K562 (cell line): Measurements from ENCODE around the gene SLC25A51. TPM values are rescaled to one million over a fixed set of nuclear protein-coding genes. Genes with fewer than 3 reads are reported as not detected.

Source experiments
- ATAC-seq: fragments of 200-7000 bp; cut with Tn5 transposase; 3 replicates; pipeline ENCODE4 v1.9.1; 2020; ENCODE audit warnings: moderate library complexity
- BruUV-seq: library from RNA; stranded (reverse); fragments of 400-500 nt; replicated peaks from 2 replicates; lab custom pipeline; 2021; lab: Mats Ljungman, UMichigan
- CTCF ChIA-PET: fragments of 300-600 bp; formaldehyde crosslinking; extraction: SDS; loops from one replicate; lab custom pipeline; 2021; ENCODE audit warnings: low intra/inter-chr PET ratio; lab: Yijun Ruan, JAX
- POLR2A ChIA-PET: fragments of 300-600, 350-650 bp; sonication (Branson Sonifier 250); formaldehyde crosslinking; extraction: SDS; loops from one replicate; lab custom pipeline; 2021; ENCODE audit warnings: antibody characterized with exemption, inconsistent platforms; lab: Yijun Ruan, JAX
- DNase-seq, 4 experiments: peaks; one replicate each; pipeline versions ENCODE4 v3.0.0 to v3.0.0-alpha.2; 2011 to 2018; ENCODE audit warnings: low spot score in 3 of 4, mixed read lengths in 3 of 4; ENCODE audit errors: extremely low read depth in 1 of 4
- FAIRE-seq: peaks from 2 replicates; lab custom pipeline; 2011; peaks lifted over from hg19 to GRCh38; lab: Jason Lieb, UNC
- H2AFZ ChIP-seq: 2 replicates; pipeline ENCODE4 v1.6.0; 2011; ENCODE audit warnings: low read depth, low read length, control low read depth, inconsistent platforms
- H3K27ac ChIP-seq: fragments of 200-600 bp; 3 replicates; pipeline ENCODE4 v1.8.0; 2011; ENCODE audit warnings: low read depth, mild to moderate bottlenecking, control low read depth, inconsistent platforms, low read length, moderate library complexity, mixed read lengths; ENCODE audit errors: extremely low read depth
- H3K27me3 ChIP-seq, 2 experiments: fragments of 300-600 bp in 1 of 2; 2 replicates in 1 of 2; 3 replicates in 1 of 2; pipeline versions ENCODE4 v1.6.0 to v1.8.0; 2011; ENCODE audit warnings: inconsistent platforms in 2 of 2, low read length in 2 of 2, mild to moderate bottlenecking in 1 of 2, mixed read lengths in 1 of 2, moderate library complexity in 1 of 2; ENCODE audit not compliant: control insufficient read depth in 2 of 2, insufficient read depth in 2 of 2
- H3K36me3 ChIP-seq: fragments of 300-600 bp; 3 replicates; pipeline ENCODE4 v1.8.0; 2011; ENCODE audit warnings: mild to moderate bottlenecking, low read length, inconsistent platforms; ENCODE audit not compliant: control insufficient read depth, insufficient read depth
- H3K4me1 ChIP-seq, 2 experiments: fragments of 200-600 bp in 1 of 2; replicated peaks in 1 of 2; 2 replicates in 1 of 2; 3 replicates in 1 of 2; pipeline versions ENCODE4 v1.5.1 to v1.8.0; 2011; ENCODE audit warnings: inconsistent platforms in 2 of 2, low read length in 2 of 2, mild to moderate bottlenecking in 1 of 2, mixed read lengths in 1 of 2, moderate library complexity in 1 of 2; ENCODE audit not compliant: control insufficient read depth in 2 of 2, insufficient read depth in 2 of 2
- H3K4me2 ChIP-seq: 2 replicates; pipeline ENCODE4 v1.6.1; 2011; ENCODE audit warnings: low read length, control low read depth, inconsistent platforms, mixed read lengths; ENCODE audit not compliant: insufficient read depth
- H3K4me3 ChIP-seq: fragments of 200-600 bp; sonication (generic), shearing (Covaris generic); 2 replicates; pipeline ENCODE4 v1.5.1; 2016; ENCODE audit warnings: control low read depth, inconsistent platforms
- H3K79me2 ChIP-seq: fragments of 200-600 bp; 3 replicates; pipeline ENCODE4 v1.8.0; 2011; ENCODE audit warnings: low read length, inconsistent platforms; ENCODE audit not compliant: control insufficient read depth, insufficient read depth
- H3K9ac ChIP-seq, 2 experiments: 2 replicates each; pipeline versions ENCODE4 v1.6.0 to v1.6.1; 2011; ENCODE audit warnings: low read depth in 2 of 2, low read length in 2 of 2, control low read depth in 1 of 2, inconsistent platforms in 1 of 2, mild to moderate bottlenecking in 1 of 2, mixed read lengths in 1 of 2; ENCODE audit not compliant: insufficient read depth in 1 of 2
- H3K9me1 ChIP-seq: one replicate; pipeline ENCODE4 v1.6.0; 2011; ENCODE audit warnings: inconsistent platforms, mild to moderate bottlenecking, low read length, moderate library complexity; ENCODE audit not compliant: control insufficient read depth, insufficient read depth
- H3K9me3 ChIP-seq: replicated peaks from 2 replicates; pipeline ENCODE4 v1.5.1; 2011; ENCODE audit warnings: low read depth, low read length, inconsistent platforms; ENCODE audit not compliant: control insufficient read depth, insufficient read depth
- H4K20me1 ChIP-seq: replicated peaks from 2 replicates; pipeline ENCODE4 v1.6.1; 2011; ENCODE audit warnings: low read length, inconsistent platforms, mixed read lengths; ENCODE audit not compliant: control insufficient read depth, insufficient read depth
- C11orf30 ChIP-seq: fragments of 450-650 bp; IDR thresholded peaks from 2 replicates; pipeline ENCODE4 v1.6.1; 2016; ENCODE audit warnings: low read depth, mild to moderate bottlenecking
- CCAR2 ChIP-seq: fragments of 200-400 bp; formaldehyde crosslinking; IDR thresholded peaks from 2 replicates; pipeline ENCODE4 v1.6.1; 2017; ENCODE audit warnings: mild to moderate bottlenecking, low read depth, low read length
- FOXP1 ChIP-seq: sonication (generic); formaldehyde crosslinking; IDR thresholded peaks from 2 replicates; pipeline ENCODE4 v1.8.0; 2022; ENCODE audit warnings: mild to moderate bottlenecking, missing genetic modification reagents
- GTF2E2 ChIP-seq: fragments of 200-800 bp; sonication (Bioruptor generic); IDR thresholded peaks from 2 replicates; pipeline ENCODE4 v1.6.1; 2016; ENCODE audit warnings: missing genetic modification characterization, missing compliant biosample characterization
- JUND ChIP-seq, 2 experiments: IDR thresholded peaks; 2 replicates in 1 of 2; 3 replicates in 1 of 2; pipeline ENCODE4 v1.6.1; 2011; ENCODE audit warnings: borderline replicate concordance in 2 of 2, low read depth in 2 of 2, low read length in 2 of 2, improper control_type of control experiment in 1 of 2, missing biosample characterization in 1 of 2, missing genetic modification characterization in 1 of 2, missing genetic modification reagents in 1 of 2
- MCM5 ChIP-seq: fragments of 450-650 bp; IDR thresholded peaks from 2 replicates; pipeline ENCODE4 v1.6.1; 2016; ENCODE audit warnings: low read depth
- OTX1 ChIP-seq: fragments of 450-650 bp; formaldehyde crosslinking; IDR thresholded peaks from 2 replicates; pipeline ENCODE4 v1.4.0; 2022; ENCODE audit warnings: mild to moderate bottlenecking
- SIN3A ChIP-seq, 2 experiments: fragments of 150-350 bp in 1 of 2; IDR thresholded peaks; 2 replicates each; pipeline ENCODE4 v1.6.1; 2011 to 2016; ENCODE audit warnings: borderline replicate concordance in 2 of 2, low read depth in 2 of 2, low read length in 2 of 2, mild to moderate bottlenecking in 2 of 2, moderate library complexity in 2 of 2; ENCODE audit not compliant: control insufficient read depth in 1 of 2
- SMARCA5 ChIP-seq: fragments of 450-650 bp; IDR thresholded peaks from 2 replicates; pipeline ENCODE4 v1.6.1; 2016
- ZFX ChIP-seq: sonication (generic); formaldehyde crosslinking; IDR thresholded peaks from 2 replicates; pipeline ENCODE4 v1.8.0; 2022; ENCODE audit warnings: mild to moderate bottlenecking, missing genetic modification reagents, moderate library complexity
- ZNF445 ChIP-seq: fragments of 250-450 bp; sonication (Bioruptor Pico); IDR thresholded peaks from 2 replicates; pipeline ENCODE4 v1.4.0; 2020; ENCODE audit warnings: low read depth, mild to moderate bottlenecking, moderate library complexity
- ZNF76 ChIP-seq: fragments of 250-450 bp; sonication (Bioruptor Pico); IDR thresholded peaks from 2 replicates; pipeline ENCODE4 v1.4.0; 2020; ENCODE audit warnings: mild to moderate bottlenecking, moderate library complexity, borderline replicate concordance
- WGBS: fragments of 100-300 bp; shearing (Covaris generic); methylation state at CpG from one replicate; pipeline ENCODE4 v1.1.6; 2016; ENCODE audit warnings: low coverage, mixed read lengths; ENCODE audit not compliant: insufficient coverage; ENCODE audit errors: missing lambda C conversion rate; 5-methylcytosine and 5-hydroxymethylcytosine counted together
- in situ Hi-C: fragments of 300-500 bp; cut with MboI; formaldehyde crosslinking; loops from 4 replicates; pipeline ENCODE4 v1.15.0; 2018; ENCODE audit warnings: inconsistent platforms, mixed read lengths
- intact Hi-C: fragments of 100-400 bp; cut with micrococcal nuclease; formaldehyde crosslinking; loops from 2 replicates; pipeline ENCODE4 v1.14.2; 2022
- polyA plus RNA-seq, 8 experiments: library from polyadenylated mRNA; depleted of rRNA in 4 of 8; stranded (reverse) in 5 of 8; unstranded in 3 of 8; fragments of >200 nt; fragmentation: Nextera tagmentation in 2 of 8; fragmentation: Illumina TruSeq in 1 of 8; extraction: Ambion mirVana in 2 of 8; extraction: Trizol in 1 of 8; gene quantifications; 2 replicates each; pipeline versions ENCODE4 v1.2.1 to v1.2.3, GENCODE V29; 2011 to 2014; ENCODE audit warnings: inconsistent platforms in 1 of 8, missing spikeins in 1 of 8
- total RNA-seq, 7 experiments: library from RNA; depleted of rRNA in 6 of 7; stranded (reverse); fragments of >200 nt in 6 of 7; fragmentation: Illumina TruSeq in 2 of 7; extraction: Trizol in 2 of 7; gene quantifications; 2 replicates each; pipeline versions ENCODE4 v1.2.1 to v1.2.3, GENCODE V29; 2011 to 2021; ENCODE audit warnings: low replicate concordance in 1 of 7
- TF ChIP-seq, protein P1 (sequence below): fragments of 450-650 bp; formaldehyde crosslinking; IDR thresholded peaks from 2 replicates; pipeline ENCODE4 v1.4.0; 2020; ENCODE audit warnings: mild to moderate bottlenecking, mixed read lengths
- TF ChIP-seq, protein P2 (sequence below), 2 experiments: fragments of 450-650 bp in 1 of 2; sonication (generic) in 1 of 2; formaldehyde crosslinking in 1 of 2; IDR thresholded peaks in 1 of 2; conservative IDR thresholded peaks in 1 of 2; 2 replicates each; pipeline versions ENCODE4 v1.6.1 to v1.8.1; 2016 to 2023; ENCODE audit warnings: mild to moderate bottlenecking in 2 of 2, moderate library complexity in 2 of 2, inconsistent platforms in 1 of 2, missing genetic modification reagents in 1 of 2

Gene SLC25A51
- total and polyA plus RNA-seq, 9 of the 15 experiments (the other 6 are each of a cell fraction or from before 2014, with no cell fraction given): 9.1 to 40.7 (median 24.5) TPM

DNA sequence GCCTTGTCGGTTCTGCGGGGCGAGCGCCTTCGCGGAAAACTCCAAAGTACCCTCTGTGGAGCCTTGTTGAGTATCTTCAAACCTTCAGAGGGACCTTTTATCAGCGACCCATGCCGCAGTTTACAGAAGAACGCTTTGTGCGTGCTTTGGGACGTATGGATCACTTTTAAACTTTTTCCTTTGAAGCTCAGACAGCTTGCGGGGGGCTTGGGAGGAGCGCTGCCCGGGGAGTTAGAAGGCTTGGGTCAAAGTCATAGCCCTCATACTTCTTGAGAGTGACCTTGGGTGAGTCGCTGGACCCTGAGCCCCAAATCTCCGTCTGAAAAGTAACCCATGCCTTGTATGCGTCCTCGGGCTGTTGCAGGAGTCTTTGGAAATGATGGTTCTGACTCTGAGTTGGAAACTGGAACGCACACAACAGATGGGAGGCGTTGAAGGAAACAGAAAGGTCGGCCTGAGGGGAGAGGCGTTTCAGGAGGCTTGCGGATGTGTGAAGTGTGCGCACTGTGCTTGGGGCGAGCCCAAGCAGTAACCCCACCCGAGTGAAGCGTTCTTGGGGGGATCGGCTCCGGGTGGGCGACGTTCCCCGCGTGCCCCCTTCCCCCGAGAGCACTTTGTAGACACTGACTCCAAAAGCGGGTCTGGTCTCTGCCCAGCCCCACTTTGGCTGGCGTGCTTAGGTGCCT lies 661 bp upstream of the SLC25A51 start (continued):
- TF ChIP-seq FOXP1 (CRISPR knock-in tag): 0 out of 2 replicates have a peak, but pooled peaks have one; percentile 15
- 0 out of 2 replicates have a peak, but pooled peaks have one; percentile 5 for TF ChIP-seq ZNF445
- TF ChIP-seq ZFX (CRISPR knock-in tag): peak; percentile 16; the same call in 1 of the 2 replicates
- TF ChIP-seq ZNF76 (CRISPR knock-in tag): 0 out of 2 replicates have a peak, but pooled peaks have one; percentile 2
- TF ChIP-seq MCM5: no peak
- peak; percentile 42; the same call in 1 of the 2 replicates for TF ChIP-seq SMARCA5
- TF ChIP-seq OTX1 (CRISPR knock-in tag): 0 out of 2 replicates have a peak, but pooled peaks have one; percentile 2

DNA sequence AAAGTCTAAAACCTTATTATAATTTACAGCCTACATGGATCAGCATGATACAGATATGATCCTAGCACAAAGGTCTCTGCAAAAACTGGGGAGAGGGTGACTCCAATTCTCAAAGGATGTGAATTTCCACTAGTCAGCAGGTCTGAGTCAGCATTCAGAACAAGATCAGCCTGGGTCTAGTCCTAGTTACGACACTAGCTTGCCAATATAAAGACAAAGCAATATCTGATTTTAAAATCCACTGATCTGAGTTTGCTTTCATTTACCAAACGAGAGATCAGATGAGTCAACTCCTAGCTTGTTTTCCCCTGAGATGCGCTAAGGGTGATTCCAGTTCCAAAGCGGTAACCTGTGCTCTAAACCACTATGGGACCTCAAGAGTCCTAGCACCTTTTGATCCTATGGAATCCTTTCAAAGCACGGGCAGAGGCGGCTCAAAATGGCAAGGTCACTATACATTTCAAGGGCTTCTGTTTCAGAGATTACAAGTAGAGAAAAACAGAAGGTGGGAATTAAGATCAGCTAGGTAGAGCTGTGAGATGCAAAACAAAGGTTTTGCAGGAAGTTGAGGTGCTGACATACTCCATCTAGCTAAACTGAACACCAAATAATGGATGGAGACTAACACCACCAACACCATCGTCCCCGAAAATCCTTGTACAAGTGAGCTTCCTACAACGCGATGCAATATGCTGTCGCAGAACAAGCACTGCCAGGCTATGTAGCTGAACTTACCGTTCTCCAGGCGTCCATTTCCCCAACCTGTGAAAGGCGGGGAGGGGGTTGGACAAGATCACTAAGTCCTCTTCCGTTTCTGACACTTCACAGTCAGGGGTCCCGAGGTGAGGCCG lies 906 bp downstream of the SLC25A51 start:
- FAIRE-seq: peak; percentile 80
- Histone ChIP-seq H3K4me3 (peak overlapping the region; percentile 86), H3K9me3 (no peaks in the 10 kb centered on the region), H3K36me3 (peaks cover 27% of the 10 kb centered on the region), H3K27ac (peak overlapping the region; percentile 71), H3K9ac (peak overlapping the region; percentile 77 to 94), H3K79me2 (peaks cover 32% of the 10 kb centered on the region), H2AFZ (peak overlapping the region; percentile 97), H3K4me2 (peak overlapping the region; percentile 96), H3K9me1 (no peaks in the 10 kb centered on the region), H4K20me1 (no peaks in the 10 kb centered on the region), H3K27me3 (no peaks in the 10 kb centered on the region), H3K4me1 (peaks cover 22 to 32% of the 10 kb centered on the region in 2 experiments)
- peak; percentile 18 for ATAC-seq
- no TSS peak for BruUV-seq
- CTCF ChIA-PET: interaction anchor here (0.6 to 1.9 kb wide), 2 partner anchors 460 kb away, joined by 3 to 7 read pairs; no protein-coding TSS in a partner anchor
- intact Hi-C loops (loop anchor here (5.0 kb wide), 2 partner anchors 101 to 311 kb away; partner anchors contain the start of genes DCAF10 and TOMM5), in situ Hi-C loops (loop anchor here (10.0 kb wide), 2 partner anchors 148 to 418 kb away; partner anchors contain the start of genes POLR1E and TRMT10B)
- WGBS: under 1% methylated on average over 17 of the region's 17 CpGs
- DNase-seq: peak; percentile 46 to 69 (median 60)
- POLR2A ChIA-PET: interaction anchor here (0.5 to 2.3 kb wide), 9 partner anchors 8 to 422 kb away, joined by 3 to 8 read pairs (median 4); no protein-coding TSS in a partner anchor
- no peak; a peak in 1 of 4 replicates for TF ChIP-seq SIN3A (IDR thresholded peaks at IDR 0.05; ENCODE audit: borderline replicate concordance in 2 of 2, control insufficient read depth in 1 of 2, low read depth in 2 of 2, low read length in 2 of 2)
- TF ChIP-seq JUND (IDR thresholded peaks at IDR 0.05; ENCODE audit: borderline replicate concordance, low read depth, low read length): peak; percentile 47; the same call in 1 of the 2 replicates
- TF ChIP-seq JUND (tag; IDR thresholded peaks at IDR 0.05; ENCODE audit: borderline replicate concordance, low read depth, low read length): peak; percentile 51; the same call in 2 of the 3 replicates
- TF ChIP-seq CCAR2: no peak
- TF ChIP-seq, protein P1, sequence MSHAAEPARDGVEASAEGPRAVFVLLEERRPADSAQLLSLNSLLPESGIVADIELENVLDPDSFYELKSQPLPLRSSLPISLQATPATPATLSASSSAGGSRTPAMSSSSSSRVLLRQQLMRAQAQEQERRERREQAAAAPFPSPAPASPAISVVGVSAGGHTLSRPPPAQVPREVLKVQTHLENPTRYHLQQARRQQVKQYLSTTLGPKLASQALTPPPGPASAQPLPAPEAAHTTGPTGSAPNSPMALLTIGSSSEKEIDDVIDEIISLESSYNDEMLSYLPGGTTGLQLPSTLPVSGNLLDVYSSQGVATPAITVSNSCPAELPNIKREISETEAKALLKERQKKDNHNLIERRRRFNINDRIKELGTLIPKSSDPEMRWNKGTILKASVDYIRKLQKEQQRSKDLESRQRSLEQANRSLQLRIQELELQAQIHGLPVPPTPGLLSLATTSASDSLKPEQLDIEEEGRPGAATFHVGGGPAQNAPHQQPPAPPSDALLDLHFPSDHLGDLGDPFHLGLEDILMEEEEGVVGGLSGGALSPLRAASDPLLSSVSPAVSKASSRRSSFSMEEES (CRISPR knock-in tag): no peak
- no peak for TF ChIP-seq GTF2E2
- TF ChIP-seq, protein P2, sequence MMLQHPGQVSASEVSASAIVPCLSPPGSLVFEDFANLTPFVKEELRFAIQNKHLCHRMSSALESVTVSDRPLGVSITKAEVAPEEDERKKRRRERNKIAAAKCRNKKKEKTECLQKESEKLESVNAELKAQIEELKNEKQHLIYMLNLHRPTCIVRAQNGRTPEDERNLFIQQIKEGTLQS (IDR thresholded peaks at IDR 0.05): peak; percentile 53; the same call in 1 of the 2 replicates
- TF ChIP-seq, protein P2 (CRISPR knock-in tag; conservative IDR thresholded peaks at IDR 0.05): no peak
- peak; percentile 98 for TF ChIP-seq C11orf30
